GM12865 (cell line): ENCODE results near the gene TMEM221.
A peak's percentile ranks its signal among the peaks of the same experiment; 100 is the strongest.

Source experiments
- DNase-seq: peaks from one replicate; pipeline ENCODE4 v3.0.0; 2010; ENCODE audit warnings: low read depth
- H3K4me3 ChIP-seq: 2 replicates; pipeline ENCODE4 v1.5.1; 2011; ENCODE audit warnings: mild to moderate bottlenecking, low read depth, low read length, control low read depth
- CTCF ChIP-seq: IDR thresholded peaks from 2 replicates; pipeline ENCODE4 v1.5.1; 2011; ENCODE audit warnings: low read length, control low read depth, low read depth, inconsistent platforms; ENCODE audit not compliant: insufficient read depth; ENCODE audit errors: missing control alignments

TMEM221 gene

GRCh38 chr19:17421942-17422341, 26.5 kb downstream of the TMEM221 start:
- H3K4me3 ChIP-seq: no peak overlapping the region
- no peak for TF ChIP-seq CTCF
- DNase-seq: no peak

- H3K4me3 ChIP-seq: peak overlapping the region; percentile 92
- TF ChIP-seq CTCF: no peak
- DNase-seq: peak; percentile 46
Observed at GRCh38 chr19:17420475-17420924, 28.0 kb downstream of the TMEM221 start.

GRCh38 chr19:17419621-17420474, 28.6 kb downstream of the TMEM221 start, which contains the start of gene MVB12A:
Gene MVB12A (plus strand): TSS chr19:17420047. CDS start chr19:17420136, 89 bp downstream.
- peak within 1 kb of the TSS; percentile 92 for H3K4me3 ChIP-seq
- no peak for TF ChIP-seq CTCF
- DNase-seq: peak; percentile 99

GRCh38 chr19:17419154-17419620, 29.3 kb downstream of the TMEM221 start:
- TF ChIP-seq CTCF: no peak
- no peak for DNase-seq
- peak overlapping the region; percentile 73 for H3K4me3 ChIP-seq

- peak overlapping the region; percentile 73 for H3K4me3 ChIP-seq
- TF ChIP-seq CTCF: no peak
- no peak for DNase-seq
Observed at GRCh38 chr19:17418710-17419109, 29.8 kb downstream of the TMEM221 start.

- no peak for DNase-seq
- H3K4me3 ChIP-seq: no peak overlapping the region
- no peak for TF ChIP-seq CTCF
Observed at GRCh38 chr19:17415121-17415520, 33.3 kb downstream of the TMEM221 start.

GRCh38 chr19:17414097-17414496, 34.4 kb downstream of the TMEM221 start:
- H3K4me3 ChIP-seq: no peak overlapping the region
- no peak for TF ChIP-seq CTCF
- no peak for DNase-seq
